SK-N-SH treated with all-trans-retinoic acid at 6 μM for 48 hours (cell line): ENCODE data around the gene SALL1.

ENCODE experiments used
- ATAC-seq: fragments of 200-7000 bp; cut with Tn5 transposase; 3 replicates; pipeline ENCODE4 v1.9.1; 2020; ENCODE audit warnings: mild to moderate bottlenecking, moderate library complexity
- ARNTL ChIP-seq: fragments of 450-650 bp; formaldehyde crosslinking; IDR thresholded peaks from 2 replicates; pipeline ENCODE4 v1.5.0; 2020; ENCODE audit warnings: low read depth, mild to moderate bottlenecking, moderate library complexity, borderline replicate concordance
- CREB5 ChIP-seq: fragments of 250-450 bp; sonication (Bioruptor Pico); IDR thresholded peaks from 2 replicates; pipeline ENCODE4 v1.5.1; 2020; ENCODE audit warnings: low read depth, mild to moderate bottlenecking, moderate library complexity
- CSRNP3 ChIP-seq: fragments of 250-450 bp; sonication (Bioruptor Pico); IDR thresholded peaks from 2 replicates; pipeline ENCODE4 v1.5.1; 2021; ENCODE audit warnings: mild to moderate bottlenecking, moderate library complexity
- ESRRG ChIP-seq: fragments of 250-450 bp; sonication (Bioruptor Pico); IDR thresholded peaks from 2 replicates; pipeline ENCODE4 v1.6.1; 2021; ENCODE audit warnings: mild to moderate bottlenecking
- GLIS3 ChIP-seq: fragments of 250-450 bp; sonication (Bioruptor Pico); IDR thresholded peaks from 2 replicates; pipeline ENCODE4 v1.5.0; 2020; ENCODE audit warnings: mild to moderate bottlenecking, moderate library complexity
- ISL1 ChIP-seq: fragments of 250-450 bp; sonication (Bioruptor Pico); IDR thresholded peaks from 2 replicates; pipeline ENCODE4 v2.1.2; 2022; ENCODE audit warnings: mild to moderate bottlenecking, moderate library complexity
- OSR1 ChIP-seq: fragments of 250-450 bp; sonication (Bioruptor Pico); IDR thresholded peaks from 2 replicates; pipeline ENCODE4 v1.8.0; 2022; ENCODE audit warnings: moderate library complexity, mild to moderate bottlenecking, inconsistent platforms
- PATZ1 ChIP-seq: fragments of 250-450 bp; sonication (Bioruptor Pico); IDR thresholded peaks from 2 replicates; pipeline ENCODE4 v1.8.0; 2020; ENCODE audit warnings: mild to moderate bottlenecking, moderate library complexity, borderline replicate concordance
- POU6F1 ChIP-seq: fragments of 250-450 bp; sonication (Bioruptor Pico); IDR thresholded peaks from 2 replicates; pipeline ENCODE4 v1.8.0; 2021; ENCODE audit warnings: low read depth, mild to moderate bottlenecking, moderate library complexity, borderline replicate concordance
- PPARA ChIP-seq: fragments of 250-450 bp; sonication (Bioruptor Pico); IDR thresholded peaks from 2 replicates; pipeline ENCODE4 v1.5.0; 2020; ENCODE audit warnings: mild to moderate bottlenecking, borderline replicate concordance
- RARB ChIP-seq: fragments of 250-450 bp; sonication (Bioruptor Pico); IDR thresholded peaks from 2 replicates; pipeline ENCODE4 v1.8.0; 2021; ENCODE audit warnings: mild to moderate bottlenecking, moderate library complexity
- SNAI2 ChIP-seq: fragments of 250-450 bp; sonication (Bioruptor Pico); IDR thresholded peaks from 2 replicates; pipeline ENCODE4 v1.5.0; 2020; ENCODE audit warnings: mild to moderate bottlenecking, moderate library complexity
- TCF4 ChIP-seq: fragments of 250-450 bp; sonication (Bioruptor Pico); IDR thresholded peaks from 2 replicates; pipeline ENCODE4 v1.8.0; 2021; ENCODE audit warnings: mild to moderate bottlenecking, moderate library complexity, borderline replicate concordance
- ZC3H10 ChIP-seq: fragments of 250-450 bp; sonication (Bioruptor Pico); IDR thresholded peaks from 2 replicates; pipeline ENCODE4 v1.5.1; 2021; ENCODE audit warnings: mild to moderate bottlenecking, moderate library complexity
- ZFP3 ChIP-seq: fragments of 250-450 bp; sonication (Bioruptor Pico); IDR thresholded peaks from 2 replicates; pipeline ENCODE4 v1.5.0; 2020; ENCODE audit warnings: mild to moderate bottlenecking, moderate library complexity
- ZFP30 ChIP-seq: fragments of 450-650 bp; formaldehyde crosslinking; IDR thresholded peaks from 2 replicates; pipeline ENCODE4 v1.5.0; 2022; ENCODE audit warnings: mild to moderate bottlenecking, moderate library complexity
- ZNF565 ChIP-seq: fragments of 450-650 bp; formaldehyde crosslinking; conservative IDR thresholded peaks from 2 replicates; pipeline ENCODE4 v1.5.0; 2020; ENCODE audit warnings: low read depth, mild to moderate bottlenecking, moderate library complexity
- ZNF70 ChIP-seq: fragments of 450-650 bp; formaldehyde crosslinking; IDR thresholded peaks from 2 replicates; pipeline ENCODE4 v1.5.0; 2020; ENCODE audit warnings: mild to moderate bottlenecking, moderate library complexity
- ZNF8 ChIP-seq: fragments of 450-650 bp; formaldehyde crosslinking; IDR thresholded peaks from 2 replicates; pipeline ENCODE4 v1.5.0; 2020; ENCODE audit warnings: mild to moderate bottlenecking, moderate library complexity

Gene SALL1

GRCh38 chr16:51095084-51095881, 55.8 kb downstream of the SALL1 start (continued):
- TF ChIP-seq CSRNP3 (CRISPR knock-in tag): no peak

- no peak for ATAC-seq
- no peak for TF ChIP-seq TCF4 (CRISPR knock-in tag)
- TF ChIP-seq OSR1 (CRISPR knock-in tag): no peak
- TF ChIP-seq PPARA (CRISPR knock-in tag): no peak
- TF ChIP-seq GLIS3 (CRISPR knock-in tag): no peak
- no peak for TF ChIP-seq ZC3H10 (CRISPR knock-in tag)
- TF ChIP-seq ZNF565: no peak
- TF ChIP-seq ZNF8 (CRISPR knock-in tag): no peak
- no peak for TF ChIP-seq RARB (CRISPR knock-in tag)
- no peak for TF ChIP-seq POU6F1
- no peak for TF ChIP-seq ZFP30 (CRISPR knock-in tag)
- TF ChIP-seq ZNF70: no peak
- no peak for TF ChIP-seq ARNTL
- no peak for TF ChIP-seq ESRRG (CRISPR knock-in tag)
- TF ChIP-seq SNAI2 (CRISPR knock-in tag): no peak
- no peak for TF ChIP-seq ZFP3
- TF ChIP-seq CSRNP3 (CRISPR knock-in tag): no peak
- no peak for TF ChIP-seq CREB5 (CRISPR knock-in tag)
- TF ChIP-seq ISL1: no peak
- no peak for TF ChIP-seq PATZ1 (CRISPR knock-in tag)
Observed at GRCh38 chr16:51093726-51094280, 57.3 kb downstream of the SALL1 start.
